IPS DF 6.9 (cell line): ENCODE data around the gene SARDH.

ENCODE experiments used
- DNase-seq: peaks from one replicate; pipeline ENCODE4 v3.0.0-alpha.2; 2013; ENCODE audit warnings: low read depth, low spot score
- H3K27ac ChIP-seq: one replicate; pipeline ENCODE4 v1.5.1; 2013; ENCODE audit warnings: low read length, control low read depth
- H3K27me3 ChIP-seq: 2 replicates; pipeline ENCODE4 v1.6.1; 2013; ENCODE audit warnings: mild to moderate bottlenecking, low read length; ENCODE audit not compliant: control insufficient read depth, insufficient read depth
- H3K36me3 ChIP-seq: 2 replicates; pipeline ENCODE4 v1.6.1; 2013; ENCODE audit warnings: low read length; ENCODE audit not compliant: control insufficient read depth, insufficient read depth
- H3K4me1 ChIP-seq: 2 replicates; pipeline ENCODE4 v1.6.1; 2013; ENCODE audit warnings: low read length; ENCODE audit not compliant: control insufficient read depth, insufficient read depth
- H3K4me3 ChIP-seq: 2 replicates; pipeline ENCODE4 v1.5.1; 2013; ENCODE audit warnings: mild to moderate bottlenecking, low read length
- H3K9me3 ChIP-seq: 2 replicates; pipeline ENCODE4 v1.6.1; 2013; ENCODE audit warnings: low read length, inconsistent platforms; ENCODE audit not compliant: control insufficient read depth, insufficient read depth
- WGBS: extraction: QIAGEN DNeasy Blood & Tissue Kit; methylation state at CpG from one replicate; pipeline ENCODE4 v1.1.7; 2013; ENCODE audit warnings: mixed read lengths, missing lambda C conversion rate; ENCODE audit not compliant: insufficient read length, insufficient coverage; 5-methylcytosine and 5-hydroxymethylcytosine counted together

The SARDH gene

DNA sequence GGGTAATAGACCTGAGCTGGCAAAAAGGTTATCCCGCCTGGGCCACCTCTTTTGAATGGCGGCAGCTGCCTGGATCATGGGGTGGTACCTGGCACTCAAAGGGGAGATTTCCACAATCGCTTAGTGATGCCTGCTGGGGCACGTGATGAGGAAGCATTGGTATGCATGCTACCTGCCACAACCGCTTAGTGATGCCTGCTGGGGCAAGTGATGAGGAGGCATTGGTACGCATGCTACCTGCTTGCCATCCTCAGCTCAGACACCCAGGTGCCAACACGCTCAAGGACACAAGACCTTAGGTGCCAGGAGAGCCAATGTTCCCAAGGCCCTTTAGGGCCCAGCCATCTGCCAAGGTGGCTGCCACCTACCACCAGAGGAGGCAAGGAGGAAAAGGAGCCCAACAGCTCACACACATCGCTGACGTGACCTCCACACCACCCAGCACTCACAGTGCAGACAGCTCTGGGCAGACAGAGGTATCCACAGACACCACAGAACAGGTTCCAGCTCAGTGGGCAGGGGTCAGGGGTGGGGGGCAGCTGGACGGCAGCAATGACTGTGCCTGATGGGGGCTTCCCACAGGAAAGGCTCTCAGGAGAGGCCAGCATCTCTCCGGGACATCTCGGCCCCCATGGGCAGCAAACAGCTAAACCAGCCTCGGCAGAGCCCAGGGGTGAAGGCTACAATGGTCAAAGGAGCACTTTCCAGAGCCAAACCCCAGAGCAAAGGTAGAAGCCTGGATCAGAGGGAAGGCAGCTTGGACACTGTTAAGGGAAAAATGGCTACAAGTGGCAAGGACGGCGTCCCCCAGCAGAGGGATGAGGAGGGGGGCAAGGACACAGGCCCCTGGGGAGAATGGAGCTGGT is 43.0 kb upstream of the SARDH start:
- Histone ChIP-seq H3K4me1 (no peaks in the 10 kb centered on the region), H3K27me3 (no peaks in the 10 kb centered on the region), H3K9me3 (no peaks in the 10 kb centered on the region), H3K27ac (no peak overlapping the region), H3K36me3 (peaks cover 7% of the 10 kb centered on the region; the same call in 1 of the 2 replicates), H3K4me3 (no peak overlapping the region)
- no peak for DNase-seq
- WGBS: no CpG with 5 or more reads among the region's 15 CpGs

- Histone ChIP-seq H3K27ac (no peak overlapping the region), H3K4me3 (no peak overlapping the region), H3K9me3 (no peaks in the 10 kb centered on the region), H3K4me1 (no peaks in the 10 kb centered on the region), H3K36me3 (peaks cover 2% of the 10 kb centered on the region; the same call in 1 of the 2 replicates), H3K27me3 (no peaks in the 10 kb centered on the region)
- DNase-seq: no peak
- WGBS: no CpG with 5 or more reads among the region's 15 CpGs
These were observed 42.3 kb upstream of the SARDH start for GRCh38 chr9:133780404-133780945.

DNA sequence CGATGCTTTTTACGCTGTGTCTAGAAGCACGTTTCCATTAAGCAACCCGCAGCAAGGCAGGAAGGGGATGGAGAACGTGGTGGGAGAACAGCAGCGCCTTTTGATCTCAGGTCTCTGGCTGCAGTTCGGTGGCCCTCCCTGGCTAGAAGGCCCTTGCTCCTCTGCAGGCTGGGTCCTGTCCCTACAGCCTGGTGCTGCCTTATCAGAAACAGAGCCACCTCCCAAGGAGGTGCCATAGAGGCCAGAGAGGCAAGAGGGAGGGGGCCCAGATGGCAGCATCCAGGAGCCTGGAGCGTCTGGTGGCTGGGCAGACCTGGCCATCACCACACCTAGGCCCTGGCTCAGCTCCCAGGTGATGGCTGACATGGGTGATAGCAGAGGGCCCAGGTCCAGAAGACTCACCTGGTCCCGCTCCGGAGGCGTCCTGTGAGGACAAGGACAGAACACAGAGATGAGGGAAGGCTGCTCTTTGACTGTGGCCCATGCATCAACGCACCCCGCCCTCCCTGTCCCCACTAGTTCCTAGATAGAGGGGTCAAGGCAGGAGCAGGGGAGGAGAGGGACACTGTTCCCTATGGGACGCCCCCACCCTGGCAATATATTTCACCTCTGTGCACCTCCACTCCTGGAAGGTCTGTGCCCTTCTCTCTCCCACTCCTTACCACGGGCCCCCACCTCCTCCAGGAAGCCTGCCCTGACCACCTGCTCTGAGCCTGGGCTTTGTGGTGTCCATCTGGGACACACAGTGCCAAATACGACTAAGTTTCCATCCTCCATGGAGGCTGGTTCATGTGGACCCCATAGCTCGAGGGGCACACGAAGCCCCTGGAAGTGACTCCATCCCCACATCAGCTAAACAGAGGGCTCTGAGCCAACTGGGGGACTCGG is 41.6 kb upstream of the SARDH start:
- no peaks in the 10 kb centered on the region for H3K27me3 ChIP-seq
- H3K9me3 ChIP-seq: no peaks in the 10 kb centered on the region
- DNase-seq: no peak
- H3K4me3 ChIP-seq: no peak overlapping the region
- H3K4me1 ChIP-seq: no peaks in the 10 kb centered on the region
- no CpG with 5 or more reads among the region's 19 CpGs for WGBS
- peaks cover 5% of the 10 kb centered on the region; the same call in 1 of the 2 replicates for H3K36me3 ChIP-seq
- H3K27ac ChIP-seq: no peak overlapping the region

- no peak for DNase-seq
- WGBS: no CpG with 5 or more reads among the region's 8 CpGs
- Histone ChIP-seq H3K27ac (no peak overlapping the region), H3K9me3 (no peaks in the 10 kb centered on the region), H3K36me3 (peaks cover 6% of the 10 kb centered on the region; the same call in 1 of the 2 replicates), H3K4me1 (no peaks in the 10 kb centered on the region), H3K27me3 (no peaks in the 10 kb centered on the region), H3K4me3 (no peak overlapping the region)
These were observed 40.9 kb upstream of the SARDH start for GRCh38 chr9:133779081-133779480.

DNA sequence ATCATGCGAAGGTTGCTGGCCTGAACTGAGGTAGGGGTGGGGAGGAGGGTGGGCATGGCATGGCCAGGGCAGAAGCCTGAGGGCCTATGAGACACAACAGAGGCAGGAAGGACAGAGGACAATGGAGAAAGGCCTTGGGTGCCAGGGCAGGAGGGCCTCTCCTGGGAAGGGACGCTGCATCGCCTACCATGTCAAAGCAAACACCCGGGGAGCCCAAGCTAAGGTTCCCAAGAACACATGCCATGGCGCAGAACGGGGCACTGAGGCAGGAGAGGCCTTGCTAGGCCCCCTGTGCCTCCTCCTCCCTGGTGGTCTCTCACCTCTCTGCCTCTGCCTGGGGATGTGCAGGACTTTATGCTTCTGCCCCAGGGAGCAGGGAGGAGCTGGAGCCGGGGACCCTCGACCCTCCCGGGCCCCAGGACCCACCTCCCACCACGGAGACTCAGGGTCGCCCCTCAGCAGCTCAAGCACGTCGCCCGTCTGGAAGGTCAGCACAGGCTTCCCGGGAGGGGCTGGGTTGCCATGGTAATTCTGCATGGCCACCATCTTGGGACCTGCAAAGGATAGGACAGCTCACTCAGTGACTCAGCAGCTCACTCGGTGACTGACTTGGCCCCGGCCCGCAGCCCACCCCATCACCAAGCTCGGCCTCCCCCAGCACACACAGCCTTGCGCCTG is 40.3 kb upstream of the SARDH start:
- no CpG with 5 or more reads among the region's 20 CpGs for WGBS
- Histone ChIP-seq H3K9me3 (no peaks in the 10 kb centered on the region), H3K27ac (no peak overlapping the region), H3K27me3 (no peaks in the 10 kb centered on the region), H3K36me3 (peaks cover 6% of the 10 kb centered on the region; the same call in 1 of the 2 replicates), H3K4me3 (no peak overlapping the region), H3K4me1 (no peaks in the 10 kb centered on the region)
- no peak for DNase-seq

- H3K4me3 ChIP-seq: no peak overlapping the region
- peaks cover 4% of the 10 kb centered on the region; the same call in 1 of the 2 replicates for H3K36me3 ChIP-seq
- H3K9me3 ChIP-seq: no peaks in the 10 kb centered on the region
- no CpG with 5 or more reads among the region's 14 CpGs for WGBS
- DNase-seq: no peak
- no peak overlapping the region for H3K27ac ChIP-seq
- no peaks in the 10 kb centered on the region for H3K4me1 ChIP-seq
- H3K27me3 ChIP-seq: no peaks in the 10 kb centered on the region
These were observed 39.7 kb upstream of the SARDH start for GRCh38 chr9:133777871-133778270.

DNA sequence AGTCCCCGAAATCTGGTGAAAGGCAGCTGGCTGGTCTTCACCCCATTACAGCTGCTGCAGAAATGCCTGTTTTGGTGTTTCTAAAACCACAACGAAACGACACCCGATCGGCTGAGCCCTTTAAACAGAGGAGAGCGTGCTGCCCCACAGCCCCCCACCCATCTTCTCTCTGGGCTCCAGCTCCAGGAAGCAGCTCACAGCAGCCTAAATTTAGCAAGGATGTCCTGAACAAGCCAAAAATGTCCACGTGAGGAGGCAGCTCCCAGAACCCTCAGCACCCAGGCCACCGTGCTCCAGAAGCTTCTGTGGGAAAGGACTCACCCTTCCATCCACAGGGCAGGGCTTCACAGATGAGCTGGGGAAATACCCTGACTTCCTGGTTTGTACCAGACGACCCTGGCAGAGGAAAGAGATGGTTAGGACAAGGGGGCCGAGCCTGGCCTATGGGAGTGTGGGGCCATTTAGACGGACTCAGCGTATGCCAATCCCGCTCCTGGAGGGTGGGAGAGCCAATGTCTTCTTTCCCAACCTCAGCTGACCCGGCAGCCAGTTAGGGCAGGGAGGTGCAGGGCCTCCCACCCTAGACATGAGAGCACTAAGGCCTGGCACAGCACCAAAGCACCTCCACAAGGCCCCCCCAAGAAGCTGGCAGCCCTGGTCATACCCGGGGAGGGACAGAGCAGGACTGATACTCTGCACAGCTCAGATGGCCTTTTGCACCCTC is 39.1 kb upstream of the SARDH start:
- no peaks in the 10 kb centered on the region for H3K9me3 ChIP-seq
- 0 out of 2 replicates have a peak, but pooled peaks cover 4% of the 10 kb centered on the region for H3K36me3 ChIP-seq
- DNase-seq: no peak
- no peaks in the 10 kb centered on the region for H3K4me1 ChIP-seq
- no peak overlapping the region for H3K27ac ChIP-seq
- H3K4me3 ChIP-seq: no peak overlapping the region
- WGBS: no CpG with 5 or more reads among the region's 15 CpGs
- H3K27me3 ChIP-seq: no peaks in the 10 kb centered on the region

DNA sequence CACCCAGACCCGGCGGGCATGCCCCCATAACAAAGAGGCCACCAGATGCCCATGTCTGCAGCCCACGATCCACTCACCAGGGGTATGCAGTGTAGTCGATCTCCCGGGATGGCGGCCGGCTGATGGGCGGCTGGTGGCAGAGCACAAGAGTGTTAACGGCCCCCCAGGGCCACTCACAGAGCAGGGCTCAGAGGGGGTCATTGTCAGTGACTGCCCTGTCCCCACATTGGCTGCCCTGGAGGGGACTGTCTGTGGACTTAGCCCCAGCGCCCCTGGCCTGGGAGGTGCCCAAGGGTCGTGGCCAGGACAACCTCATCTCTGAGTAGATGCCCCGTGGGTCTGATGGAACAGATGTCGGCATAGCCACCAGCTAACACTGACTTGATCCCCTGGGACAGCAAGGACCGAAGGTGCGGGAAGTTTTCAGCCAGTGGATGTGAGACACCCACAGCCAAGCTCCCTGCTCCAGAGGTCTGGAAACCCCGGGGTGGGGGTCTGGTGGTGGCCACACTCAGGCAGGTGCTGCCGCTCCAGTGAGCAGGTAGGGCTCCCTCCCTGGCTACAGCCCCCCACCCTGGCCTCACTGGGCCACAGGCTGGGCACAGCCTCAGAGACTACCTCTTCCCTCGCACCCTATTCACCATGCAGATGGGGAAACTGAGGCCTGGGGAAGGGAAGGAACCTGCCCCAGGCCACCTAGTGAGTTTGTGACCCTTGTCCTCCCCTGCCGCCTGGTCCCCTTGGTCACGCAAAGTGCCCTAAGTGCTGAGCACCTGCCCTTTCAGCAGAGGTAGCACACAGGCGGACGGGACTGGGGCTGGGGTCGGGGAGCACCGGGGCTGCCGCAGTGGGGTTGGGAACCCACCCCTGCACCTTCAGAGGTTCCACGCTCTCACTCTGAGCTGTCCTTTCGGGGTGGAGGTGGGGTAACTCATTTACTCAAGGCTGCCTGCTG is 38.1 kb upstream of the SARDH start:
- no CpG with 5 or more reads among the region's 27 CpGs for WGBS
- Histone ChIP-seq H3K36me3 (0 out of 2 replicates have a peak, but pooled peaks cover 5% of the 10 kb centered on the region), H3K27me3 (no peaks in the 10 kb centered on the region), H3K27ac (no peak overlapping the region), H3K4me1 (no peaks in the 10 kb centered on the region), H3K4me3 (no peak overlapping the region), H3K9me3 (no peaks in the 10 kb centered on the region)
- DNase-seq: no peak

DNA sequence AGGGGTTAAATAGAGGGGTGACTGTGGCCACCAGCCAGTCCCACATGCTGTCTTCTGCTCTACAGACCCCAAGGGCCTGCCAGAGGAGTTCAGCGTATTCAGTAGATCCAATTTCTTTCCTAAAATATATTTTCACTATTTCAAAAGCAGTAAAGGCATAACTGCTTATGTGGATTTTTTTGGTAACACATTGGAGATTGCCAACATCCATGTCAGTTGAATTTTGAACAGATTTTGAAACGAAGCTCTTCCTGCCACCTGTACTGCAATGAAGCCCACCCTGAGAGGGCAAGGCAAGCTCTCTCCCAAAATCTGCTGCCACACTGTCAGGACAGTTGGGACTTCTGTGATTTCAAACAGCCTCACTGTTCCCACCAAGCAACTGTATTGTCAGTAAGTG is 37.1 kb upstream of the SARDH start:
- Histone ChIP-seq H3K36me3 (0 out of 2 replicates have a peak, but pooled peaks cover 5% of the 10 kb centered on the region), H3K4me1 (no peaks in the 10 kb centered on the region), H3K27me3 (no peaks in the 10 kb centered on the region), H3K4me3 (no peak overlapping the region), H3K27ac (no peak overlapping the region), H3K9me3 (no peaks in the 10 kb centered on the region)
- WGBS: no CpG with 5 or more reads among the region's 2 CpGs
- DNase-seq: no peak
